Neutrophil (primary cell): ENCODE data around the gene CHCHD5.
A peak's percentile ranks its signal among the peaks of the same experiment; 100 is the strongest.

ENCODE experiments used
- H3K27ac ChIP-seq: fragments of 200-600 bp; sonication (generic); 2 replicates; pipeline ENCODE4 v1.5.1; 2016; ENCODE audit warnings: mild to moderate bottlenecking, moderate library complexity
- H3K27me3 ChIP-seq: fragments of 200-600 bp; sonication (generic); 2 replicates; pipeline ENCODE4 v1.6.0; 2016; ENCODE audit warnings: mild to moderate bottlenecking
- H3K36me3 ChIP-seq: fragments of 200-600 bp; sonication (generic); 2 replicates; pipeline ENCODE4 v1.5.1; 2017
- H3K4me1 ChIP-seq, 2 experiments: fragments of 200-600 bp in 1 of 2; sonication (generic) in 1 of 2; 1 replicate in 1 of 2; 2 replicates in 1 of 2; pipeline versions ENCODE4 v1.5.1 to v1.6.1; 2013 to 2016; ENCODE audit warnings: low read depth in 1 of 2, low read length in 1 of 2, mild to moderate bottlenecking in 1 of 2, moderate library complexity in 1 of 2; ENCODE audit not compliant: control insufficient read depth in 1 of 2, insufficient read depth in 1 of 2
- H3K4me3 ChIP-seq, 2 experiments: fragments of 200-600 bp in 1 of 2; sonication (generic) in 1 of 2; 1 replicate in 1 of 2; 2 replicates in 1 of 2; pipeline ENCODE4 v1.5.1; 2013 to 2016; ENCODE audit warnings: low read depth in 1 of 2, low read length in 1 of 2, mild to moderate bottlenecking in 1 of 2, moderate library complexity in 1 of 2
- H3K9me3 ChIP-seq: fragments of 200-600 bp; sonication (generic); 2 replicates; pipeline ENCODE4 v1.5.1; 2016
- CTCF ChIP-seq: fragments of 200-600 bp; sonication (generic); IDR thresholded peaks from 2 replicates; pipeline ENCODE4 v1.5.1; 2016; ENCODE audit warnings: antibody characterized with exemption

CHCHD5 gene

GRCh38 chr2:112572005-112572404, 12.4 kb upstream of the CHCHD5 start:
- H3K27ac ChIP-seq: no peak overlapping the region
- no peaks in the 10 kb centered on the region for H3K9me3 ChIP-seq
- H3K4me1 ChIP-seq: no peaks in the 10 kb centered on the region
- H3K36me3 ChIP-seq: peaks cover 37% of the 10 kb centered on the region
- H3K4me3 ChIP-seq: no peak overlapping the region
- TF ChIP-seq CTCF: no peak
- no peaks in the 10 kb centered on the region for H3K27me3 ChIP-seq

- Histone ChIP-seq H3K4me1 (peaks cover 0 to 6% of the 10 kb centered on the region in 2 experiments), H3K27ac (no peak overlapping the region), H3K4me3 (no peak overlapping the region), H3K27me3 (no peaks in the 10 kb centered on the region), H3K36me3 (peaks cover 31% of the 10 kb centered on the region), H3K9me3 (no peaks in the 10 kb centered on the region)
- no peak for TF ChIP-seq CTCF
Observed at GRCh38 chr2:112577756-112578155, 6.7 kb upstream of the CHCHD5 start.

- Histone ChIP-seq H3K9me3 (no peaks in the 10 kb centered on the region), H3K36me3 (peaks cover 19% of the 10 kb centered on the region), H3K4me3 (no peak overlapping the region), H3K27ac (no peak overlapping the region), H3K27me3 (no peaks in the 10 kb centered on the region), H3K4me1 (peaks cover 8 to 14% of the 10 kb centered on the region in 2 experiments)
- no peak for TF ChIP-seq CTCF
Observed at GRCh38 chr2:112579241-112579640, 5.2 kb upstream of the CHCHD5 start.

- Histone ChIP-seq H3K36me3 (peaks cover 11% of the 10 kb centered on the region), H3K4me3 (no peak overlapping the region), H3K9me3 (no peaks in the 10 kb centered on the region), H3K27me3 (no peaks in the 10 kb centered on the region), H3K27ac (no peak overlapping the region), H3K4me1 (peaks cover 14 to 20% of the 10 kb centered on the region in 2 experiments)
- no peak for TF ChIP-seq CTCF
Observed at GRCh38 chr2:112580084-112580483, 4.3 kb upstream of the CHCHD5 start.

GRCh38 chr2:112582314-112582746, 2.1 kb upstream of the CHCHD5 start:
- Histone ChIP-seq H3K4me3 (no peak overlapping the region), H3K27ac (no peak overlapping the region), H3K9me3 (no peaks in the 10 kb centered on the region), H3K27me3 (no peaks in the 10 kb centered on the region), H3K36me3 (peaks cover 16% of the 10 kb centered on the region), H3K4me1 (peaks cover 18 to 25% of the 10 kb centered on the region in 2 experiments)
- peak; percentile 54 for TF ChIP-seq CTCF
